HG03196 (cell line): ENCODE results near the gene CRTAP.
"Not testable (repeated sequence)": the region's sequence is repeated elsewhere in the genome, so short reads cannot be mapped to it uniquely, and the experiment has no call there.

ENCODE experiments used
- ATAC-seq: cut with Tn5 transposase; IDR thresholded peaks from one replicate; pipeline ENCODE4 v1.9.1; 2021; ENCODE audit not compliant: unreplicated experiment

CRTAP gene

DNA sequence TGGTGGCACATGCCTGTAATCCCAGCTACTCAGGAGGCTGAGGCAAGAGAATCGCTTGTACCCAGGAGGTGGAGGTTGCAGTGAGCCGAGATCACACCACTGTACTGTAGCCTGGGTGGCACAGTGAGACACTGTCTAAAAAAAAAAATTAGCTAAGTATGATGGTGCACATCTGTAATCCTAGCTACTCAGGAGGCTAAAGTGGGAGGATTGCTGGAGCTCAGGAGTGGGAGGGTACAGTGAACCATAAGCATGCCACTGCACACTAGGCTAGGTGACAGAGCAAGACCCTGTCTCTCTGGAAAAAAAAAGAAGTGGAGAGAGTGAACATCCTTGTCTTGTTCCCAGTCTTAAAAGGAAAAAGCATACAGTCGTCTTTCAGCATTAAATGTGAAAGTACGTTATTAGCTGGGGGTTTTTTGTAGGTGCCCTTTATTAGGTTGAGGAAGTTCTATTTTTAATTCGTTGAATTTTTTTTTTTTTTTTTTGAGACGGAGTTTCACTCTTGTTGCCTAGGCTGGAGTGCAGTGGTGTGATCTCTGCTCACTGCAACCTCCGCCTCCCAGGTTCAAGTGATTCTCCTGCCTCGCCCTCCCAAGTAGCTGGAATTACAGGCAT is 25.3 kb downstream of the CRTAP start:
- not testable (repeated sequence) for ATAC-seq

DNA sequence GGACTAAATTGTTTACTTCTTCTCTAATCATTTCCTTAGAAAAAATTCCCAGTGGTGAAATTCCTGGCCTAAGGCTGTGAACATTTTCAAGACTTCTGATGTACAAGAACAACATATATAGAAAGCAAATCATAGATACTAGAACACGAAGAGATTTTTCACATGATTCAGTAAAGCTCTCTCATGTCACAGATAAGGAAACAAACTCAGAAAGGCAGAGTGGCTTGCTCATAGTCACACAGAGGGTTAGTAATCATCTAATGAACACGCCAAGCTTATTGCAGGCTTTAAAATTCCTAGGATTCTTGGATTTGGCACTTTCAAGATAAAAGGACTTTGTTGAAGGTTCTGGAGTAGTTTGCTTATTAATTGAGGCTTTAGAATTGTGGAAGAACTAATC is 26.2 kb downstream of the CRTAP start:
- ATAC-seq, result no peak

DNA sequence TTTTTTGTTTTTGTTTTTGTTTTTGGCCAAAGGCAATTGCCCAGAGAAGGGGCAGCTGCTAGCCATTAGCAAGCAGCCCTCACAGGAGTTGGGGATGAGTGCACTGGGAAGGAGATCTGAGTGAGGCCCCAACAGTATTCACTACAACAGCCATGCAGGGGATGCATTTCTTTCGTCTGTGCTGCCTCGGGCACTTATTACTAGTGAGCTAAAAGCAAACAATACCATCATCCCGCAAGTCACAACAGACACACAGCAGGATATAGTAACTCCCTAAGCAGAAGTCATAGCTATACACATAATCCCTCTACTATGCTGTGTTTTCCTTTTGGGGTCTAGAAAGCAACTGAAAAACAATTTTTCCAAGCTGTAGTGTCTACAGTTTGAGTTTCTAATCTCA is 27.2 kb downstream of the CRTAP start:
- no peak for ATAC-seq

DNA sequence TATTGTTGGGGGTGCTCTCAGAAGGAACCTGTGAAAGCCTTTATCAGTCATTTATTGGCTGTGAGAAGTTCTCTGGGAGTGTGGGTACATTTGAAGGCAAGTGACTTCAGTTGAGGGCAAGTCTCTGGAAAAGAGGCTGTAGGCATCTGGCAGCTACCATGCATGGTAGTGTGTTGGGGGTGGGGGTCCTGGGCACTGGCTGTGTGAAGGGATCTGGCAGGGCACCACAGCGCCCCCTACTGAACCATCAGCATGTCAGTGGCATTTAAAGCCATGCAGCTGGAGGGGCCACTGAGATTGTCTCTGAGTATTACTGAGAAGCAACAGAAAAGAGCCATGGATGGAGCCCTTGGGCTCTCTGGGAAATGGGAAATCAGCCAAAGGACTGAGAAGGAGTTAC is 30.6 kb downstream of the CRTAP start:
- no peak for ATAC-seq

DNA sequence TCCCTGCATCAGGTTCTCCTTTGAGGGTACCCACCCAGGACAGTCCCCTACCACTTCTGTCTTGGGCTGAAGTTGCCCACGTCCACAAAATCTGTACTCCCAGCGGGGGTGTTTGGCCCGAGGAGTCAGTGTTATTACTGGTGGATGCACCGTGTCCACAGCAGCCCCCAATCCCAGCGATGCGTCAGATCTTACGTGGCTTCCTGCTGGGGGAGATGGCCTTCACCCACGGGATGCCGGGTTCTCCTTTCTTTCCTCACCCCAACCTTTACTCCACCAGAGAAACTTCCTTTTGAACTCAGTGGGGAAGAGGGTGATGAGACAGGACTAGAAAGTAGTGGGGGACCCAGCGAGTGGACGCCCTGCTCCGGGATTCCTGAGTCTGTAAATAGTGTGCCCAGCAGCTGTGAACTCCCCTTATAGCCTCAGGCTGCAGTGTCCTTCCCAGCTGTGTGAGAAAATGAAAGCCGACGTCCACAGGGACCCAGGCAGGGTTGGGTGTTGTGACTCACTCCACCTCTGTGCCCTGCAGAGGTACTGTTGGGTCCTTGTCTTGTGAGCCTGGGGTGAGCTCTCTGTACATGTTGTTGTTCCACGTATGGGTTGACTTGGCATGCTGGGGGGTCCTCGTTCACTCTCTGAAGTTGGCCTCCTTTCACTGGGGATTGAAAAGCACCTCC is 31.5 kb downstream of the CRTAP start:
- no peak for ATAC-seq

DNA sequence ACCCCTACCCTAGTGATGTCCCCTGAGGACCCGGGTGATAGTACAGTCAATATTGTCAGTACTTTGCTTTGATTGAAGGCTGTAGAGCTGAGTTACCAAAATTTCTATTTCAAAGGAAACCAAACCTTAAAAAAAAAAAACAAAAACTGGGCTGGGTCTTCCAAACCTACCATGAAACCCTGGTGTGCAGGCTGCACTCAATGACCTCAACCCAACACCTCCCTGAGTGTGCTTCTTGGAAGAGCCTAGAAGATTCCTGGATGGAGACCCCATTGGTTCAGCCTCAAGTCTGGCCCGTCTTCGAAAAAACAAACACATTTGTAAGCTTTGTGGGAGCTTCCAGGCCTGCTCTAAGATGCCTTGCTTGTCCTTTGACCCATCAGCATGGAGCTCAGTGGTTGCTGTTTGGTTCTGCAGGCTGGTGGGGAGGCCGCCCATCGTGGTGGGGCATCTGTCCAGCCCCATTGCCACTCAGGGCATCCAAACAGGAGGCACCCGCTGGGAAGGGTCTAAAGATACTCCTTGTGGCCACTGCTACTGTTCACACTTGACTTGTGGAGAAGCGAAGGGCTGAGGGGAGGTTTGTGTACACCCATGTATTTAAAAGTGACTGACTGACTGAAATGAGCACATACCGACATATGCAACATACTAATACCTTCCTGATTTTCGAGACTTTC is 32.2 kb downstream of the CRTAP start:
- ATAC-seq, result no peak

DNA sequence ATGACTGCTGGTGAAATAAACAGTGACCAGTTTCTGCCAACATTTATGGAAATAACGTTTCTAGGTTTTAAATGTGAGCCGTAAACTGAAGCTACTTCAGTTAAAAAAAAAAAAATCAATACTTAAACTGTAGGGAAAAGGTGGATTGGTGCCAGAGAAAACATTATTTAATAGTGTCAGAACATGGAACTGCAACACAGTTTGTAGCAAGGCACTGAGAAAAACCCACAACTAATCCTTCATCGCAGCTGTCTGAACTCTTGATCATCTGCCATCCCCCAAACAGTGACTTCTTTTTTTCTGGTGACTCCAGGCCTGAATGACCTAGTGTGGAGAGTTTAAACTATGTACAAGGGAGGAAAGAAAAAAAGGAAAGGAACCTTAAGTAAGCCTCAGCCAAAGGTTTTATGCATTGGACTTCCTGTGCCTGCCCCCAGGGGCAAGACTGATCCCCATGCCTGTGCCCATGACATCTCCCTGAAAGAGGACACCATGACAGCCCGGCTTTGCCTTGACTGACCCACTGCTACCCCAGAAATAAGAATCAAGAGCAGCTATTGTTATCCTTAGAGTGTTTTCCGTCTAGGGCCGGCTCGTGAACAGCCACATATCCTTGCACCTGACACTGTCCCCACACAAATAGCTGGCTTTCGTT is 33.1 kb downstream of the CRTAP start:
- ATAC-seq, result no peak

DNA sequence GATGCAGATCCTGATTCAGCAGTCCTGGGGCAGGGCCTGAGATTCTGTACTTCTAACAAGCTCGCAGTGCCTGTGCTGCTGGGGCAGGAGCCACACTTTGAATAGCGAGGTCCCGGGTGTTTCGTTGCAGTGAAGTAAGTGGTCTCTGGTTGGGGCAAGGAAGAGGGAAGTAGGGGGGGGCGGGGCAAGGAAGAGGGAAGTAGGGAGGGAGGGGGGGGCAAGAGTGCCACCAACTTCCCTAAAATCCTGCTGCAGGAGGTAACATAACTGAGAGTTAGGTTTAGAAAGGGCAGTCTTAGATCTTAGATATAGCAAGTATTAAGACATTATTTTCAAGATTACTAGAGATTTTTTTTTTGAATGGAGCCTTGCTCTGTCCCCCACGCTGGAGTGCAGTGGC is 35.5 kb downstream of the CRTAP start:
- ATAC-seq, result no peak

DNA sequence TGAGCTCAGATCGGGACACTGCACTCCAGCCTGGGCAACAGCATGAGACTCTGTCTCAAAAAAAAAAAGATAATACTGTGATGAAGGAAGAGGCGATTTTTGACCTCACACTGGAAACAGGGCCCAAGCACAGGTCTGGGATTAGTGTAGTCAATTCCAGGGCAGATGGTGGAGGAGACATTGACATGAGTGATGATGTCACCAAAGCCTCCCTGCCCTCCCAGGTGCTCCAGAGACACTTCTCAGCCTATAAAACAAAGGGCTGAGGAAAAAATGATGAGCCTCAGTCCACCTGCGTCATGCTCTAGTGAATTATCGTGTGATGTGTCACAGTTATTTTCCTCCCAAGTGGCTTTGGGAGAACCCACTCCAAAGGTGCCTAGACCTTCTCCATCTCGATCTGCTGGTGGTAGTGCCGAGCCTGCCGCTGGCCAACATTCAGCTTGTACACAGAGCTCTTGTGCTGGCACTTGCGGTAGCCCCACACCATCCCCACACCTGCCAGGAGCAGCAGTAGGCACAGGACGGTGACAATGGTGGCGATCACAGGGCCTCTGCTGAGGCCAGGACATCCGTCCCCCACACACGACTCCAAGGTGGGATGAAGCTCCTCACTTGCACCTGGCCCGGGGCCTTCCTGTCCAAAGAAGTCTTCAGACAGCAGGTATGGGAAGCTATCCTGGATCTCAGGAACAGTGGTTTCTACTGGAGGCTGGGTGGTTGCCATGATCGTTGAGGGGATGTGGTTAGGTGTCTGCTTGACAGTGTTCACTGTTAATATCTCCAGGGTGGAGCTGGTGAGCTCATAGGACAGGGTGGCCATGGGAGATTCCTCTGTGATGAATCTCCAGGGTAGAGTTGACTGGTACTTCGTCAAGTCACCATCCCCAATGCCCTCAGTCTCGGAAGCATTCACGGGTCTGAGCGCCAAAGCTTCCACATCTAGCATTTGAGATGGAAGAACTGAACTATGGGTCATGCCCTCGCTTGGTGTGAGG is 38.8 kb downstream of the CRTAP start:
- no peak for ATAC-seq

DNA sequence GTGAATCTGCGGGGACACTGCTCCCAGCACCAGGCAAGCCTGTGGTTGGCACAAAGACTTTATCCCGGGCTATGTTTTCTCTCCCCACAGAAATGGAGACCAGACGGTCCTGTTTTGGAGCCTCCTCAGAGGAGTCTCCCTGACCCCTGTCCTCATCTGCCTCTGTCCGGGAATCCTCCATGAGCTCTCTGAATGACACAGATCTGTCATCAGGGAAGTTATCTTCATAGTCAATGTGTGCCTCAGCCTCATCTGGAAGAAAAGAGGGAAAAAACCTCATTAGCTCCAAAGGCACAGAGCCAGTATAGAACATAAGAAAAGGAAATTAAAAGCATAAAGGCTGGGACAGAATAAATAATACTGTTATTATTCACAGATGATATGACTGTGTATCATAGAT is 40.0 kb downstream of the CRTAP start:
- ATAC-seq, result no peak

DNA sequence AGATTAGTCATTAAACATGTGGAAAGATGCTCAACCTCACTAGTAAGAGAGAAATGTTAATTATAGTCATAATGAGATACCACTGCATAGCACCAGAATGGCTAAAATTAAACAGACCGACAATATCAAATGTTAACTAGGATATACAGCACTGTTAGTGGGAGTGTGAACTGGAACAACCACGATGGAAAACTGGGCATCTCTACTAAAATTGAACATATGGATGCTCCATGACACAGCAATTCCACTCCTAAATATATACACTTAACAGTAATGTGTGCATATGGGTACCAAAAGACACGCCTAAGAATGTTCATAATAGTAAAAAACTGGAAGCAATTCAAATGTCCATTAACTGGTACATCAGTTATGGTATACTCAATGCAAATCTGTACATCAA is 41.5 kb downstream of the CRTAP start:
- ATAC-seq, result no peak

DNA sequence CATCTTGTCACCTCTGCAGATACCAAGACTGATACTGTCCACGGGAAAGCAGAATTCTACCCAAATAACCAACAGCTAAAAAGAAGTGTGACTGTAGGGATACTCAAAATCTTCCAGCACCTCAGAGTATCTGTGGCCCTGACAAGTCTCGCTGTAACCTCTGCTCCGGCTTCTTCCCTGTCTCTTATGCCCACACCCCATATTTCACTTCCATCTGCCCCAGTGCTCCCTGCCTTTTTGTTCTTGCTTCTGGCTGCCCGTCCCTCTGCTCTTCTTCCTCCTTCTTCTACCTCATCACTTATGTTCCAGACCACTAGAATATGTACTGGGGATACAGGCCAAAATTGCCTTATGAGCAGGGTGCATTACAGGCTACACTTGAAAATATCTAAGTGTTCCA is 45.4 kb downstream of the CRTAP start:
- ATAC-seq, result no peak

DNA sequence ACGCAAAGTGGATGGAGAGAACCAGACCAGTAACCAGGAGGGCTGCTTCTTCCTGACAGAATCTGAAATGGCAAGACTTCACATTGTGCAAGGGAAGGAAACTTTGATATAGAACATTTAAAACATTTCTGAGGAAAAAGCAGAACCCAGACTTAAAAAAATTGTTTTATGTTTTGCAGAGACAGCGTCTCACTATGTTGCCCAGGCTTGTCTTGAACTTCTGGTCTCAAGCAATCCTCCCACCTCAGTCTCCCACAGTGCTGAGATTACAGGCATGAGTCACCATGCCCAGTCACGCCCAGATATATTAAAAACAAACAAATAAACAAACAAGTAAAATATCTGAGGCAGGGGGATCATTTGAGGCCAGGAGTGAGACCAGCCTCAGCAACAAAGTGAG is 46.2 kb downstream of the CRTAP start:
- ATAC-seq, result no peak

DNA sequence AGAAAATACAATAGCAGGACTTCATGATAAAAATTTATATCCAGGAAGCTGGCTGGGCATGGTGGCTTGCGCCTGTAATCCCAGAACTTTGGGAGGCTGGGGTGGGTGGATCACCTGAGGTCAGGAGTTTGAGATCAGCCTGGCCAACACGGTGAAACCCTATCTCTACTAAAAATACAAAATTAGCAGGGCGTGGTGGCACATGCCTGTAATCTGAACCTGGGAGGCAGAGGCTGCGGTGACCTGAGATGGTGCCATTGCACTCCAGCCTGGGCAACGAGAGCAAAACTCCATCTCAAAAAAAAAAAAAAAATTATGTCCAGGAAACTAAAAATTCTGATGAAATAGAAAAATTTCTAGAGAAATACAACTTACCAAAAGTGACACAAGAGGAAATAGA is 48.8 kb downstream of the CRTAP start:
- not testable (repeated sequence) for ATAC-seq

DNA sequence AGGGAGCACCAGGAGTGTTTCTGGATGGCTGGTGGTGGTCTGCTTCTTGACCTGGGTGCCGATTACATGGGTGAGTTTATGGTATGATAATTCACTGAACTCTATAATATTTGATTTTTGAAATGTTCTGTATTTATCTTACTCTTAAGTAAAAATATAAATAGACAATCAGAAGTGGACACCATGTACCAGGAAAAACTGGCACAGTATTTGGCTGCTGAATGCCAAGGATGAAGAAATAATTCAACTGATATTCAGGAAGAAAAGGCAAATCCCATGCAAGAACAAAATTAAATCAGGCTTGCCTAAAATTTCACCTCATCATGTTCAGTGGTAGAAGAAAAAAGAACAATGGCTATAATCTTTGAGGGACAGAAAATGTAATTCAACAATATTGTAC is 51.6 kb downstream of the CRTAP start:
- no peak for ATAC-seq

DNA sequence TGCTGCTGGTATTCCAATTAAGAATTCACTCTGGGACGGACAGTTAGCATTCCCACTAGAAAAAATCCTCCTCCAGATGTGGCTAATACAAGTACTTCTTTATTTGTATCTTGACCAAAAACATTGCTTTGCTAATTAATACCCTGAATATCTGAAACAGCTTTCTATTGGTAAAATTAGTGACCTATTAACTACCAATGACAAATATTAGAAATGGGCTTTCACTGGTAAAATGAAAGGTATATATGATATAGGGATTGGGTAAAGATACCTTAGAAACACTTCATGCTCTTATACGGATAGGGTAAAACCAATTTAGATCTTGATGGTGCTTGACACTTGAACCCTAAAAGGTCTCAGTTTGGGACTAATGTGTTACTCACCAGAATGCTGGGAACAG is 52.3 kb downstream of the CRTAP start:
- no peak for ATAC-seq

DNA sequence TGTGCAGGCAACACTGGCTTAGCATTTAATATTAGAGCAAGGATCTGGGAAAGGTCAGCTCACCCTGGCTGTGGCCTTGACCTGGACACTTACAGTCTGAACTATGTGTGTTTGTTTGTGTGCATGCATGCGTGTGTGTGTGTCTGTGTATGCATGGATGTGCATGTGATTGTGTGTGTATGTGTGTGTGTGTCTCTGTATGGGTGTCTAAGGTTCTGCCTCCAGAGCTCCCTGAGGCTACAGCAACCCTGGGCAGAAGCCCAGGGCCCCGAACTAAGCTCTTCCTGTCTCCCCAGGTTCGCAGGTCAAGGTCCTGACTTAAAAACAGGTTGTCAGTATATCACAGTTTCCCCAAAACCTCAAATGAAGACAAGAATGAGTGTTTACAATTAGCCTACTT is 53.5 kb downstream of the CRTAP start:
- no peak for ATAC-seq

DNA sequence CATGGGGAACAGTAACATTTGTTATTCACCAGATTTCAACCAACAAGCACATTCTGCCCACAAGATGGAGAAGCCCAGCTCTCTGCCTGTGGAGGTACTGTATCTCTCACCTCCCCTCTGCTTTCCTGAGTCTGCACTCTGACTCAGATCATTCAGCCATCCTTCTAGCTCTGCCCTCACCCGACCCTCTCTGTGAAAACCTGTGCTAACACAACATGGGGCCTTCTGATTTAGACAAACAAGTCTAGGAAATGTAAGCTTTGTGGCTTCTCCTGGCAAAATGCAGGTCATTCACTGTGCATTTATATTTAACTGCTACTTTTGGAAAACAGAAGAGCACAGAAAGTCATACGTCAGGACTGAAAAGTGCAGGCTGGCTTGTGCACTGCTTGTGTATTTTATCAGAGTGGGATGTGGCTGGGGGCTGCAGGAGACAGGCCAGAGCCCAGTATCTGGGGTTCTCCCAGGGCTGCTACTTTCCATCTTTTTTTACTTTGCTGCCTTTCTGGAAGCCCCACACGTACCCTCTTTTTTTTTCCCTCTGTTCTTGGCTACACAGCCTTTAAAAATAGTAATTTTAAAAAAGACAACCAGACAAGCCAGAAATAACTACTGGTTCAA is 54.0 kb downstream of the CRTAP start:
- ATAC-seq, result no peak

DNA sequence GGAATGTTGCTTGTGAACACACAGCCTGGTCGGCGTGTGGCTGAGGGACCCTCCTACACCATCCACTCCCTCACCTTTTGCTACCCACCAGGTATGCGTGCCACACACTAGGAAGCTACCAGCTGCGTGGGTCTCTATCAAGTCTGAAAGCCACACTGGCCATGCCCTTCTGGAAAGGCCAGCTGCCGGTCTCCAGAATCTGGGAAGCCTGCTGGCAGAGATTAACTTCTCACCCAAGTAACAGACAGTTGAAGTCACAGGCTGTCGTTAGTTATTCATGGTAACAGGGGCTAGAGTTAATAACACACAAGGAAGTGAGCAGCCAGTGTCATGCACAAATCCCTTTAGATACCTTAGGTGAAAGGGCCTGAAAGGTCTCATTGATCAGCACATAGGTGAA is 56.7 kb downstream of the CRTAP start:
- ATAC-seq, result no peak

DNA sequence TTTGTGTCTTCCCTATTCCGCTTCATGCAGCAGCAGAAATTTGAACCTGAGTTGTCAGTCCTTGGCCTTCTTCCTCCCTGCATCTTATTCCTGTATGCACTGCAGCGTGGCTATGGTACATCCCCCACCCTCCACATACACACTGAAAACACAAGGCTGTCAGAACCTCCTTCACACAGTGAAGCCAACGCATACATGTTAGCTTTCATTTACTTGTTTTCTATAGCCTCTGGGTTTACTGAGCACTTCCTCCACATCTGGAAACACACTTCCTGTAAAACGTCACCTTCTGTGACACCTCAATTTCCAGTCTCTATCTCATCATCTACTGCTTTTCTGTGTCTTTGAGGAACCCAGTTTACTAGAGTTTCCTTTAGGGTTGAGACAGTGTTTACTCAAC is 57.8 kb downstream of the CRTAP start:
- no peak for ATAC-seq
